ENCODE measurements around the gene NACC2.

The NACC2 gene

GRCh38 chr9:136023410-136024225 is 71.5 kb downstream of the NACC2 start:
- DNase-seq (ENCODE audit: low read depth), result no peak
- no peak overlapping the region for H3K4me3 ChIP-seq (ENCODE audit: control insufficient read depth, low read depth, low read length)
- TF ChIP-seq, protein P1, sequence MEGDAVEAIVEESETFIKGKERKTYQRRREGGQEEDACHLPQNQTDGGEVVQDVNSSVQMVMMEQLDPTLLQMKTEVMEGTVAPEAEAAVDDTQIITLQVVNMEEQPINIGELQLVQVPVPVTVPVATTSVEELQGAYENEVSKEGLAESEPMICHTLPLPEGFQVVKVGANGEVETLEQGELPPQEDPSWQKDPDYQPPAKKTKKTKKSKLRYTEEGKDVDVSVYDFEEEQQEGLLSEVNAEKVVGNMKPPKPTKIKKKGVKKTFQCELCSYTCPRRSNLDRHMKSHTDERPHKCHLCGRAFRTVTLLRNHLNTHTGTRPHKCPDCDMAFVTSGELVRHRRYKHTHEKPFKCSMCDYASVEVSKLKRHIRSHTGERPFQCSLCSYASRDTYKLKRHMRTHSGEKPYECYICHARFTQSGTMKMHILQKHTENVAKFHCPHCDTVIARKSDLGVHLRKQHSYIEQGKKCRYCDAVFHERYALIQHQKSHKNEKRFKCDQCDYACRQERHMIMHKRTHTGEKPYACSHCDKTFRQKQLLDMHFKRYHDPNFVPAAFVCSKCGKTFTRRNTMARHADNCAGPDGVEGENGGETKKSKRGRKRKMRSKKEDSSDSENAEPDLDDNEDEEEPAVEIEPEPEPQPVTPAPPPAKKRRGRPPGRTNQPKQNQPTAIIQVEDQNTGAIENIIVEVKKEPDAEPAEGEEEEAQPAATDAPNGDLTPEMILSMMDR (IDR thresholded peaks at IDR 0.05; ENCODE audit: control insufficient read depth, insufficient read depth, low read depth, low read length, missing control alignments), result no peak

- H3K4me3 ChIP-seq (ENCODE audit: control insufficient read depth, low read depth, low read length), result no peak overlapping the region
- TF ChIP-seq, protein P1 (IDR thresholded peaks at IDR 0.05; ENCODE audit: control insufficient read depth, insufficient read depth, low read depth, low read length, missing control alignments), result no peak
- no peak for DNase-seq (ENCODE audit: low read depth)
These were observed 72.2 kb downstream of the NACC2 start for GRCh38 chr9:136022731-136023409.

GRCh38 chr9:136021872-136022681 is 73.0 kb downstream of the NACC2 start:
- TF ChIP-seq, protein P1 (IDR thresholded peaks at IDR 0.05; ENCODE audit: control insufficient read depth, insufficient read depth, low read depth, low read length, missing control alignments), result no peak
- no peak overlapping the region for H3K4me3 ChIP-seq (ENCODE audit: control insufficient read depth, low read depth, low read length)
- no peak for DNase-seq (ENCODE audit: low read depth)

DNA sequence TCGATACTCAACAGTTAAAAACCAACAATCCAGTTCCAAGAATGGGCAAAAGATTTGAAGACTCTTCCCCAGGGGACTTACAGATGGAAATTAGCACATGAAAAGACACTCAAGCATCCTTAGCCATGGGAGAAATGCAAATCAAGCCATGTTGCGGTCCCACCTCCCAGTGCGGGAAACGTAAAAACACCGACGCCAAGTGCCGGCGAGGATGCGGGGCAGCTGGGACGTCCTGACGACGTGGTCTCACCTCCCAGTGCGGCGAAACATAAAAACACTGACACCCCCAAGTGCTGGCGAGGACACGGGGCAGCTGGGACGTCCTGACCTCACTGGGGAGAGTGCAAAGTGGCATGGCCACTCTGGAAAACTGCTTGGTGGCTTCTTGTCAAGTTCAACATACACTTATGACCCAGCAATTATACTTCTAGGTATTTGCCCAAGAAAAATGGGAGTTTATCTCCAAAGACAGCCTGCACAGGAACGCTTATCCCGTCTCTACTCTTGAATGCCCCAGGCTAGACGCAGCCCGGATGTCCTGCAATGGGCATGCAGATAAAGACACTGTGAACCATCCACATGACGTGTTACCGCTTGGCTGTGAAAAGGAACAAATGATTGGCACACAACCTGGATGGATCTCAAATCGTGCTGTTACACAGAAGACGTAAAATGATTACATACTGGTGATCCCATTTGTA is 73.8 kb downstream of the NACC2 start:
- H3K4me3 ChIP-seq (ENCODE audit: control insufficient read depth, low read depth, low read length), result no peak overlapping the region
- no peak for DNase-seq (ENCODE audit: low read depth)
- TF ChIP-seq, protein P1 (IDR thresholded peaks at IDR 0.05; ENCODE audit: control insufficient read depth, insufficient read depth, low read depth, low read length, missing control alignments), result no peak

GRCh38 chr9:136020671-136021070 is 74.4 kb downstream of the NACC2 start:
- TF ChIP-seq, protein P1 (IDR thresholded peaks at IDR 0.05; ENCODE audit: control insufficient read depth, insufficient read depth, low read depth, low read length, missing control alignments), result no peak
- H3K4me3 ChIP-seq (ENCODE audit: control insufficient read depth, low read depth, low read length), result no peak overlapping the region
- no peak for DNase-seq (ENCODE audit: low read depth)

- DNase-seq (ENCODE audit: low read depth), result no peak
- H3K4me3 ChIP-seq (ENCODE audit: control insufficient read depth, low read depth, low read length), result no peak overlapping the region
- TF ChIP-seq, protein P1 (IDR thresholded peaks at IDR 0.05; ENCODE audit: control insufficient read depth, insufficient read depth, low read depth, low read length, missing control alignments), result no peak
These were observed 74.9 kb downstream of the NACC2 start for GRCh38 chr9:136020206-136020605.
